IMR-90 (cell line): ENCODE data around the gene NACC2.

Experiments
- BHLHE40 ChIP-seq: fragments of 150-350 bp; IDR thresholded peaks from 2 replicates; pipeline ENCODE4 v1.6.1; 2016; ENCODE audit warnings: mild to moderate bottlenecking, low read depth, low read length
- CEBPB ChIP-seq: IDR thresholded peaks from 2 replicates; pipeline ENCODE4 v1.6.1; 2012; ENCODE audit warnings: low read depth, low read length, improper control_type of control experiment
- FOS ChIP-seq: fragments of 150-350 bp; IDR thresholded peaks from 2 replicates; pipeline ENCODE4 v1.6.1; 2016; ENCODE audit warnings: low read depth, low read length
- MAFK ChIP-seq: IDR thresholded peaks from 2 replicates; pipeline ENCODE4 v1.6.1; 2012; ENCODE audit warnings: low read depth, low read length, improper control_type of control experiment
- MAZ ChIP-seq: IDR thresholded peaks from 2 replicates; pipeline ENCODE4 v1.6.1; 2012; ENCODE audit warnings: low read depth, mild to moderate bottlenecking, low read length, improper control_type of control experiment, moderate library complexity, borderline replicate concordance
- MXI1 ChIP-seq: IDR thresholded peaks from 2 replicates; pipeline ENCODE4 v1.6.1; 2012; ENCODE audit warnings: low read depth, mild to moderate bottlenecking, low read length, moderate library complexity, borderline replicate concordance
- NFE2L2 ChIP-seq: fragments of 150-350 bp; IDR thresholded peaks from 2 replicates; pipeline ENCODE4 v1.6.1; 2016; ENCODE audit warnings: low read depth, mild to moderate bottlenecking, low read length
- POLR2A ChIP-seq: IDR thresholded peaks from 2 replicates; pipeline ENCODE4 v1.6.1; 2012; ENCODE audit warnings: mild to moderate bottlenecking, low read depth, low read length
- RCOR1 ChIP-seq: IDR thresholded peaks from 2 replicates; pipeline ENCODE4 v1.6.1; 2012; ENCODE audit warnings: mild to moderate bottlenecking, low read length, improper control_type of control experiment; ENCODE audit not compliant: insufficient replicate concordance
- RFX5 ChIP-seq: IDR thresholded peaks from 2 replicates; pipeline ENCODE4 v1.8.0; 2012; ENCODE audit warnings: low read depth, mild to moderate bottlenecking, low read length, moderate library complexity
- SMC3 ChIP-seq: fragments of 150-350 bp; IDR thresholded peaks from 2 replicates; pipeline ENCODE4 v1.6.1; 2016; ENCODE audit warnings: low read depth, mild to moderate bottlenecking, antibody characterized with exemption, low read length, moderate library complexity
- TF ChIP-seq, protein P1 (sequence below): conservative IDR thresholded peaks from 2 replicates; pipeline ENCODE4 v1.5.1; 2012; ENCODE audit warnings: mild to moderate bottlenecking, low read depth, low read length, improper control_type of control experiment
- TF ChIP-seq, protein P2 (sequence below): fragments of 150-350 bp; IDR thresholded peaks from 2 replicates; pipeline ENCODE4 v1.6.1; 2017; ENCODE audit warnings: mild to moderate bottlenecking, antibody characterized with exemption, low read length, low read depth
- TF ChIP-seq, protein P3 (sequence below): fragments of 150-350 bp; IDR thresholded peaks from 2 replicates; pipeline ENCODE4 v1.6.1; 2016; ENCODE audit warnings: low read depth, mild to moderate bottlenecking, low read length, moderate library complexity, borderline replicate concordance

DNA sequence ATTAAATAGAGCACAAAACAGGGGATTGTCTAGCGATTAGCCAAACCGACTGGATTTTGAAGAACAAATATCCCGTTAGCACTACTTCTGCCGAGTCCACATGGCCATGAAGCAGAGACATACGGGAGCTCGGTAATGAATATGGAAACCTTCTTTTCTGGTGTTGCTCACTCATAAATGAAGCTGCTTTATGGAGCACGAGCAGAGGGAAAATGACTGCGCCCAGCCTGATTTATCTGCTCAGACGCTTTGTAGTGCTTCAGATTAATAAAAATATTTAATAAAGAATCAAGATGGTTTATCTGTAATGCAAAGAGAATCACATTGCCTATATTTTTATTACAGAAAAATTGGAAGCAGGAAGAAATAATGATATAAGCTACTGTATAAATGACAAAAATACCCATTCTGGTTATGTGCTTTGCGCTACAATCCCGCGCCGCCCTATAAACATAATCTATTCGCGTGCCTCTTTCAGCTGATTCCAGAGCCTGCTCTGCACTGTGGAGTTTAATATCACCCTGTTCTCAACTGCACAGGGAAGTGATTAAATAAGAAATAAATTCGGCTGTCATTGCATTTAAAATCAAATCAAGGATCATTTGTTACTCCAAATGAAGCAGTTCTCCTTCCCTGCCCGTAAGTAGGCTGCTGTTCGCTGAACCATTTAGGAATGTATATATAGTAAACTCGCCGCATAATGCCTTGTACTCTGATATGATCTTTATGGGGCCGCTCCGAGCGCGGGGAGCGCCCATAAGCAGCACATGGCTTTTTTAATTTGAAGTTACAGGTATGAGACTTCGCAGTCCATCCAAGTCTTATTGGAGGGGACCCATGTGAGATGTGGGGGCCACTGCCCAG, 111.6 kb downstream of the NACC2 start:
- TF ChIP-seq CEBPB (no peak), RCOR1 (no peak), POLR2A (no peak), SMC3 (no peak), MXI1 (no peak), BHLHE40 (no peak), FOS (no peak), RFX5 (no peak), MAZ (no peak), NFE2L2 (no peak), MAFK (no peak)
- TF ChIP-seq, protein P1, sequence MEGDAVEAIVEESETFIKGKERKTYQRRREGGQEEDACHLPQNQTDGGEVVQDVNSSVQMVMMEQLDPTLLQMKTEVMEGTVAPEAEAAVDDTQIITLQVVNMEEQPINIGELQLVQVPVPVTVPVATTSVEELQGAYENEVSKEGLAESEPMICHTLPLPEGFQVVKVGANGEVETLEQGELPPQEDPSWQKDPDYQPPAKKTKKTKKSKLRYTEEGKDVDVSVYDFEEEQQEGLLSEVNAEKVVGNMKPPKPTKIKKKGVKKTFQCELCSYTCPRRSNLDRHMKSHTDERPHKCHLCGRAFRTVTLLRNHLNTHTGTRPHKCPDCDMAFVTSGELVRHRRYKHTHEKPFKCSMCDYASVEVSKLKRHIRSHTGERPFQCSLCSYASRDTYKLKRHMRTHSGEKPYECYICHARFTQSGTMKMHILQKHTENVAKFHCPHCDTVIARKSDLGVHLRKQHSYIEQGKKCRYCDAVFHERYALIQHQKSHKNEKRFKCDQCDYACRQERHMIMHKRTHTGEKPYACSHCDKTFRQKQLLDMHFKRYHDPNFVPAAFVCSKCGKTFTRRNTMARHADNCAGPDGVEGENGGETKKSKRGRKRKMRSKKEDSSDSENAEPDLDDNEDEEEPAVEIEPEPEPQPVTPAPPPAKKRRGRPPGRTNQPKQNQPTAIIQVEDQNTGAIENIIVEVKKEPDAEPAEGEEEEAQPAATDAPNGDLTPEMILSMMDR = no peak
- TF ChIP-seq, protein P2, sequence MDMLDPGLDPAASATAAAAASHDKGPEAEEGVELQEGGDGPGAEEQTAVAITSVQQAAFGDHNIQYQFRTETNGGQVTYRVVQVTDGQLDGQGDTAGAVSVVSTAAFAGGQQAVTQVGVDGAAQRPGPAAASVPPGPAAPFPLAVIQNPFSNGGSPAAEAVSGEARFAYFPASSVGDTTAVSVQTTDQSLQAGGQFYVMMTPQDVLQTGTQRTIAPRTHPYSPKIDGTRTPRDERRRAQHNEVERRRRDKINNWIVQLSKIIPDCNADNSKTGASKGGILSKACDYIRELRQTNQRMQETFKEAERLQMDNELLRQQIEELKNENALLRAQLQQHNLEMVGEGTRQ = no peak
- TF ChIP-seq, protein P3, sequence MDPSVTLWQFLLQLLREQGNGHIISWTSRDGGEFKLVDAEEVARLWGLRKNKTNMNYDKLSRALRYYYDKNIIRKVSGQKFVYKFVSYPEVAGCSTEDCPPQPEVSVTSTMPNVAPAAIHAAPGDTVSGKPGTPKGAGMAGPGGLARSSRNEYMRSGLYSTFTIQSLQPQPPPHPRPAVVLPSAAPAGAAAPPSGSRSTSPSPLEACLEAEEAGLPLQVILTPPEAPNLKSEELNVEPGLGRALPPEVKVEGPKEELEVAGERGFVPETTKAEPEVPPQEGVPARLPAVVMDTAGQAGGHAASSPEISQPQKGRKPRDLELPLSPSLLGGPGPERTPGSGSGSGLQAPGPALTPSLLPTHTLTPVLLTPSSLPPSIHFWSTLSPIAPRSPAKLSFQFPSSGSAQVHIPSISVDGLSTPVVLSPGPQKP = no peak
